Uterus (tissue), 2 donors: ENCODE data around the gene ATF7.

Source experiments
- CTCF ChIP-seq, 4 experiments: fragments of 200-600 bp in 2 of 4; fragments of 450-650 bp in 2 of 4; sonication (generic) in 2 of 4; IDR thresholded peaks; one replicate each; pipeline ENCODE4 v1.5.1; 2016 to 2019; ENCODE audit warnings: antibody characterized with exemption in 4 of 4, mild to moderate bottlenecking in 2 of 4, moderate library complexity in 1 of 4
- POLR2A ChIP-seq, 2 donors: fragments of 450-650 bp; IDR thresholded peaks; one replicate each; pipeline ENCODE4 v1.6.1; 2016; ENCODE audit warnings: antibody characterized with exemption in 2 of 2, mild to moderate bottlenecking in 1 of 2, moderate library complexity in 1 of 2

- TF ChIP-seq CTCF (IDR thresholded peaks at IDR 0.05) (no peak), POLR2A (IDR thresholded peaks at IDR 0.05) (no peak)
Measured at GRCh38 chr12:53664191-53664590, 38.0 kb upstream of the ATF7 start.
